WTC11 (cell line): ENCODE data around the gene ACSS2.

ENCODE experiments used
- CBFB ChIP-seq: sonication (generic); formaldehyde crosslinking; IDR thresholded peaks from 2 replicates; pipeline ENCODE4 v1.8.1; 2022; ENCODE audit warnings: mild to moderate bottlenecking, low read depth, missing genetic modification reagents
- HMGXB4 ChIP-seq: sonication (generic); formaldehyde crosslinking; IDR thresholded peaks from 2 replicates; pipeline ENCODE4 v1.8.1; 2023; ENCODE audit warnings: mild to moderate bottlenecking, moderate library complexity, missing genetic modification reagents
- IRF2 ChIP-seq: sonication (generic); formaldehyde crosslinking; IDR thresholded peaks from 2 replicates; pipeline ENCODE4 v1.8.0; 2022; ENCODE audit warnings: low read depth, missing genetic modification reagents, borderline replicate concordance
- KAT7 ChIP-seq: sonication (generic); formaldehyde crosslinking; IDR thresholded peaks from 2 replicates; pipeline ENCODE4 v1.8.1; 2023; ENCODE audit warnings: missing genetic modification reagents, mild to moderate bottlenecking, borderline replicate concordance
- NR3C1 ChIP-seq: sonication (generic); formaldehyde crosslinking; conservative IDR thresholded peaks from 2 replicates; pipeline ENCODE4 v1.8.1; 2023; ENCODE audit warnings: low read depth, mild to moderate bottlenecking, missing genetic modification reagents
- TCF7 ChIP-seq: sonication (generic); formaldehyde crosslinking; IDR thresholded peaks from 2 replicates; pipeline ENCODE4 v1.8.0; 2022; ENCODE audit warnings: mild to moderate bottlenecking, low read depth, missing genetic modification reagents, moderate library complexity
- ZNF423 ChIP-seq: fragments of 250-450 bp; sonication (Bioruptor Pico); IDR thresholded peaks from 2 replicates; pipeline ENCODE4 v2.1.2; 2022; ENCODE audit warnings: mild to moderate bottlenecking, moderate library complexity
- TF ChIP-seq, protein P1 (sequence below): sonication (generic); formaldehyde crosslinking; IDR thresholded peaks from 2 replicates; pipeline ENCODE4 v1.8.0; 2022; ENCODE audit warnings: mild to moderate bottlenecking, missing genetic modification reagents
- TF ChIP-seq, protein P2 (sequence below): fragments of 200-600 bp; IDR thresholded peaks from 2 replicates; pipeline ENCODE4 v1.8.0; 2022; ENCODE audit warnings: antibody characterized with exemption

- TF ChIP-seq TCF7 (CRISPR knock-in tag), result no peak
- no peak for TF ChIP-seq HMGXB4 (CRISPR knock-in tag)
- TF ChIP-seq, protein P1, sequence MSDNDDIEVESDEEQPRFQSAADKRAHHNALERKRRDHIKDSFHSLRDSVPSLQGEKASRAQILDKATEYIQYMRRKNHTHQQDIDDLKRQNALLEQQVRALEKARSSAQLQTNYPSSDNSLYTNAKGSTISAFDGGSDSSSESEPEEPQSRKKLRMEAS, result no peak
- no peak for TF ChIP-seq IRF2
- TF ChIP-seq NR3C1 (CRISPR knock-in tag), result no peak
- no peak for TF ChIP-seq KAT7 (CRISPR knock-in tag)
- TF ChIP-seq, protein P2, sequence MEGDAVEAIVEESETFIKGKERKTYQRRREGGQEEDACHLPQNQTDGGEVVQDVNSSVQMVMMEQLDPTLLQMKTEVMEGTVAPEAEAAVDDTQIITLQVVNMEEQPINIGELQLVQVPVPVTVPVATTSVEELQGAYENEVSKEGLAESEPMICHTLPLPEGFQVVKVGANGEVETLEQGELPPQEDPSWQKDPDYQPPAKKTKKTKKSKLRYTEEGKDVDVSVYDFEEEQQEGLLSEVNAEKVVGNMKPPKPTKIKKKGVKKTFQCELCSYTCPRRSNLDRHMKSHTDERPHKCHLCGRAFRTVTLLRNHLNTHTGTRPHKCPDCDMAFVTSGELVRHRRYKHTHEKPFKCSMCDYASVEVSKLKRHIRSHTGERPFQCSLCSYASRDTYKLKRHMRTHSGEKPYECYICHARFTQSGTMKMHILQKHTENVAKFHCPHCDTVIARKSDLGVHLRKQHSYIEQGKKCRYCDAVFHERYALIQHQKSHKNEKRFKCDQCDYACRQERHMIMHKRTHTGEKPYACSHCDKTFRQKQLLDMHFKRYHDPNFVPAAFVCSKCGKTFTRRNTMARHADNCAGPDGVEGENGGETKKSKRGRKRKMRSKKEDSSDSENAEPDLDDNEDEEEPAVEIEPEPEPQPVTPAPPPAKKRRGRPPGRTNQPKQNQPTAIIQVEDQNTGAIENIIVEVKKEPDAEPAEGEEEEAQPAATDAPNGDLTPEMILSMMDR, result no peak
- no peak for TF ChIP-seq CBFB
- TF ChIP-seq ZNF423 (CRISPR knock-in tag), result no peak
Observed at GRCh38 chr20:34891166-34892062, 15.0 kb downstream of the ACSS2 start.
